Muscle layer of duodenum (tissue), 2 donors: ENCODE measurements around the gene MIOX.
A peak's percentile ranks its signal among the peaks of the same experiment; 100 is the strongest.

Experiments used
- H3K27ac ChIP-seq: one replicate; pipeline ENCODE4 v1.7.0; 2013; ENCODE audit warnings: mild to moderate bottlenecking, low read length
- H3K27me3 ChIP-seq: one replicate; pipeline ENCODE4 v1.7.0; 2013; ENCODE audit warnings: low read depth, mild to moderate bottlenecking, control low read depth, low read length
- H3K36me3 ChIP-seq, 2 donors: one replicate each; pipeline ENCODE4 v1.7.0; 2013; ENCODE audit warnings: low read length in 2 of 2, control low read depth in 1 of 2, mild to moderate bottlenecking in 1 of 2; ENCODE audit not compliant: insufficient read depth in 2 of 2, control insufficient read depth in 1 of 2
- H3K4me1 ChIP-seq, 2 donors: one replicate each; pipeline ENCODE4 v1.7.0; 2013; ENCODE audit warnings: low read length in 2 of 2, mild to moderate bottlenecking in 2 of 2, control low read depth in 1 of 2, moderate library complexity in 1 of 2; ENCODE audit not compliant: insufficient read depth in 2 of 2, control insufficient read depth in 1 of 2
- H3K4me3 ChIP-seq, 2 donors: one replicate each; pipeline ENCODE4 v1.7.0; 2013; ENCODE audit warnings: low read length in 2 of 2, low read depth in 1 of 2, mild to moderate bottlenecking in 1 of 2
- H3K9me3 ChIP-seq, 2 donors: one replicate each; pipeline ENCODE4 v1.7.0; 2013; ENCODE audit warnings: low read length in 2 of 2, control low read depth in 1 of 2, mild to moderate bottlenecking in 1 of 2; ENCODE audit not compliant: control insufficient read depth in 1 of 2
- donor health status: healthy.

MIOX gene

DNA sequence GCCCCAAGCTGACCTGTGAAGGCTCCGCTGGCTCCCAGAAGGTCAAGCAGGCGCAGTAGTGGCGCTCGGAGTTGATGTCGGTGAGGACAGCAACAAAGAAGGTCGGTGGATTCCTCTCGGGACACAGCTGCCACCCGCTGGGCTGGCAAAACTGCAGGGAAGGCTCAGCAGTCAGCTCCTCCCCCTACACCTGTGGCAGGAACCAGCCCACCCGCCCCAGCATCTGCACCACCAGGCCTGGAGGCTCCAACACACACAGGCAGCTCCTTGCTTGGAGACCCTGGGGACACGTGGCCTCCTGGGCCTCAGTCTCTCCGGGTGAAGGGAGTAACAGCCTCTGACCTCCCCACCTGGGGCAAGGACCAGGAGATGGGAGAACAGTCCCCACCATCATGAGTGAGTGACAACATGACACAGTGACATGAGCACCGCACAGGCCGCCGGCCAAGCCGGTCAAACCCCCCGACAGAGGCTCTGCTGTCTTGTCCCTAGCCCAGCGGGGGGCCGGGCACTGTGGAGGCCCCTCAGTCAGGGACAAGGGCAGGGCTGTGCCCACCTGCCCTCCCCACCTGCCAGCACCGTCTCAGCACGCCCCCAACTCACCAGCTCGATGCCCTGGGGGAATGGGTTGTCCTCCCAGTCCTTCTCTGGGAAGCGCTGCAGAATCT lies 18.8 kb upstream of the MIOX start:
- Histone ChIP-seq H3K4me1 (peaks cover 8 to 34% of the 10 kb centered on the region in 2 donors), H3K4me3 (no peak overlapping the region), H3K27me3 (no peaks in the 10 kb centered on the region), H3K27ac (no peak overlapping the region), H3K9me3 (no peaks in the 10 kb centered on the region), H3K36me3 (peaks cover 35 to 53% of the 10 kb centered on the region in 2 donors)

GRCh38 chr22:50468626-50469025 lies 18.0 kb upstream of the MIOX start:
- H3K9me3 ChIP-seq, result no peaks in the 10 kb centered on the region
- H3K36me3 ChIP-seq, result peaks cover 28 to 46% of the 10 kb centered on the region in 2 donors
- no peak overlapping the region for H3K4me3 ChIP-seq
- H3K27me3 ChIP-seq, result no peaks in the 10 kb centered on the region
- H3K4me1 ChIP-seq, result peaks cover 15 to 41% of the 10 kb centered on the region in 2 donors
- no peak overlapping the region for H3K27ac ChIP-seq

GRCh38 chr22:50469377-50470305 lies 17.0 kb upstream of the MIOX start:
- Histone ChIP-seq H3K27ac (peak overlapping the region; percentile 41), H3K4me3 (no peak overlapping the region), H3K36me3 (peaks cover 18 to 36% of the 10 kb centered on the region in 2 donors), H3K9me3 (no peaks in the 10 kb centered on the region), H3K4me1 (peaks cover 16 to 46% of the 10 kb centered on the region in 2 donors), H3K27me3 (no peaks in the 10 kb centered on the region)

DNA sequence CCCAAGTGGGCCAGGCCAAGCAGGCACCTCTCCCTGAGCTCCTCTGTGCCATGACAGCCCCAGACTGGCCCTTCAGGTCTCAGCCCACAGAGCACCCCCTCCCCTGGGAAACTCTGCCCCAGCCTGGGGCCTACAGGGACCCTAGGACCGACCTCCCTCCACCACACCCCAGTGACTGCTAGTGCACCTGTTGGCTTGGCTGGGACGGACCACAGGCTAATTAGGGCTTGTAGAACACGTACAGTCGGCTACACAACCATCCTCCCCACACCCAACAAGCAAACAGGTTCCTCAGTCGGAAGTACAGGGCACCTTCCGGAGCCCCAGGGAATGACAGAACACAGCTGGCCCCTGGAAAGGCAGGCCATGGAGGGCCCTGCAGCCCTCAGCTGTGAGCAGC lies 16.2 kb upstream of the MIOX start:
- peak overlapping the region; percentile 41 for H3K27ac ChIP-seq
- H3K36me3 ChIP-seq, result peaks cover 17 to 27% of the 10 kb centered on the region in 2 donors
- H3K4me1 ChIP-seq, result peaks cover 16 to 50% of the 10 kb centered on the region in 2 donors
- no peaks in the 10 kb centered on the region for H3K27me3 ChIP-seq
- H3K4me3 ChIP-seq, result no peak overlapping the region
- H3K9me3 ChIP-seq, result no peaks in the 10 kb centered on the region

- Histone ChIP-seq H3K4me3 (no peak overlapping the region), H3K27me3 (no peaks in the 10 kb centered on the region), H3K9me3 (no peaks in the 10 kb centered on the region), H3K36me3 (peaks cover 9 to 19% of the 10 kb centered on the region in 2 donors), H3K4me1 (peaks cover 16 to 52% of the 10 kb centered on the region in 2 donors), H3K27ac (no peak overlapping the region)
These were observed 15.3 kb upstream of the MIOX start for GRCh38 chr22:50471197-50471847.

DNA sequence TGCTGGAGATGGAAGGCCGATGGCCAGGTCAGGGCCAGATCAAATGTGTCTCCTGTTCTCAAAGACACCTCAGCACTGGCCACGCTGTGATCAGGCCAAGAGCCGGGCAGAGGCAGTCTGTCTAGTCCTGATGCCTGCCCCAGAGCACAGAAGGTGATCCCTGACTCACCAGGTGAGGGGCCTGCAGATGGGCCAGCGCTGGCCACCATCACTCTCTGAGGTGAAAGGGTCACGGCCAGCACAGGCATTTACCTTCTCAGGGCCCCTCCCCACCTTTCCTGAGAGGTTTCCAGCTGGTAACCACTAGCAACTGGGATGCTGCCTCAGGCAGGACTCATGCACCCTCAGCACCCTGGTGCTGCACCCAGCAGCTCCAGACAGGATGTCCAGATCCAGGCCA lies 14.7 kb upstream of the MIOX start:
- Histone ChIP-seq H3K27ac (no peak overlapping the region), H3K36me3 (peaks cover 2 to 12% of the 10 kb centered on the region in 2 donors), H3K4me1 (peaks cover 16 to 52% of the 10 kb centered on the region in 2 donors), H3K27me3 (no peaks in the 10 kb centered on the region), H3K9me3 (no peaks in the 10 kb centered on the region), H3K4me3 (no peak overlapping the region)

DNA sequence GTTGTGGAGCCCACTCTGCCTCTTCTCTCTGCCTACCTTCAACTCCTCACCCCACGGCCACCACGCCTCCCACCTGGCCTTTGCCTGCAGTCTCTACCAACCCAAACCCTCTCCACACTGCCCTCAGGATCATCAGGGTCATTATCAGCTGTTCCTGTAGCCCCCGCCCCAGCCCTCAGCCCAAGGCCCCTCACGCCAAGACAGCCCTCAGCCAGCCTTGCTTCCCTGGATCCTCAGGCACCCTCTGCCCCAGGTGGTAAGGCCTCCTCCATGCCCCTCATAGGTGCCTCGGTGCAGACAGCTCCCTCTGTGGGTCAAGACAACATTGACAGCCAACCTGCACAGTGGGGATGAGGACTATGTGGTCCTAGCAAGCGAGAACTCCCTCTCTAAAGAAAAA lies 13.6 kb upstream of the MIOX start:
- H3K4me1 ChIP-seq, result peaks cover 16 to 52% of the 10 kb centered on the region in 2 donors
- H3K36me3 ChIP-seq, result peaks cover 0 to 1% of the 10 kb centered on the region in 2 donors
- H3K9me3 ChIP-seq, result no peaks in the 10 kb centered on the region
- H3K27ac ChIP-seq, result peak overlapping the region; percentile 21
- no peaks in the 10 kb centered on the region for H3K27me3 ChIP-seq
- peak overlapping the region; percentile 63 to 75 for H3K4me3 ChIP-seq

DNA sequence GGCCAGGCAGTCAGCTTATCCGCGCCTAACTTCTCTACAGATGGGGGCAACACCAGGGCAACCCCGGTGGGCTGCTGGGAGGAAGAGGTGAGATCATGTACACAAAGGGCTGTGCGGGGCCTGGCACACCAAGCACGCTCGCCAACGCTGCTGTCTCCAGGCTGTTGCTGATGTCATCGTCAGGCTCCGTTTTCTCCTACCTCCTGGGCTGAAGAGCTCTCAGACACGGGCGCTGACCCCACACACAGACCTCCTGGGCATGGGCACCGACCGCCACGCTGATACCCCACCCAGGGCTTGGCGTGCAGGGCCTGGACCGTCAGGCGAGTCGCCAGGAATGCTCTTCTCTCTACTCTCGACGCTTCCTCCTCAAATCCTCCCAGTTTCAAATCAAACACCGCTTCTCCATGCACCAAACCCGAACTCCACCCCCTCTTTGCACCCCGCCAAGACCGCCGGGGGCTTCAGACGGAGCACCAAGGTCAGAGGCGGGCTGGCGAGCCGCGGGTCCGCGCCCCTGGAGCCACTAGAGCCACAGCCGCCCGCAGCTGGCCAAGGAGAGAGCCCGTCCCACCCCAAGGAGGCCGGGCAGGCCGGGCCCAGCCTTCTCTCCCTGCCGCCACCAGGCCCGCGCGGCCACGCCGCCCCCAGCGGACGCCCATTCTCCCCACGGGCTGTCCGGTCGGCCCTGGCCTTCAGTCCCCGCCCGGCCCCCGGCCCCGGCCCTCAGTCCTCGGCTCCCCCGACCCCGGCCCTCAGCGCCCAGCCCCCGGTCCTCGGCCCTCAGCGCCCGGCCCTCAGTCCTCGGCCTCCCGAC lies 12.6 kb upstream of the MIOX start:
- Histone ChIP-seq H3K4me1 (peaks cover 16 to 52% of the 10 kb centered on the region in 2 donors), H3K27ac (peak overlapping the region; percentile 21)

GRCh38 chr22:50474710-50475651 lies 11.7 kb upstream of the MIOX start, which contains the start of gene SBF1:
Gene SBF1 (minus strand): TSS chr22:50475035. CDS start chr22:50474840, 195 bp downstream.
- Histone ChIP-seq H3K36me3 (no peaks in the 10 kb centered on the region), H3K27me3 (no peaks in the 10 kb centered on the region), H3K4me1 (peaks cover 16 to 47% of the 10 kb centered on the region in 2 donors), H3K27ac (no peak within 1 kb of the TSS), H3K9me3 (no peaks in the 10 kb centered on the region), H3K4me3 (peak within 1 kb of the TSS; percentile 63 to 75)

More for the DNA sequence above, 12.6 kb upstream of the MIOX start:
- H3K36me3 ChIP-seq, result no peaks in the 10 kb centered on the region
- H3K9me3 ChIP-seq, result no peaks in the 10 kb centered on the region
- H3K4me3 ChIP-seq, result peak overlapping the region; percentile 63 to 75
- H3K27me3 ChIP-seq, result no peaks in the 10 kb centered on the region

GRCh38 chr22:50475652-50476002 lies 11.0 kb upstream of the MIOX start:
- Histone ChIP-seq H3K4me3 (peak overlapping the region in 1 of 2 donors; percentile 75), H3K27ac (no peak overlapping the region)

More at GRCh38 chr22:50475652-50476002, 11.0 kb upstream of the MIOX start:
- Histone ChIP-seq H3K27me3 (no peaks in the 10 kb centered on the region), H3K4me1 (peaks cover 16 to 41% of the 10 kb centered on the region in 2 donors), H3K36me3 (no peaks in the 10 kb centered on the region), H3K9me3 (no peaks in the 10 kb centered on the region)
